Breast epithelium (tissue), 3 donors: ENCODE results near the gene IP6K3.

ENCODE experiments used
- CTCF ChIP-seq, 3 donors: fragments of 450-650 bp; IDR thresholded peaks; one replicate each; pipeline ENCODE4 v1.5.1; 2016 to 2017; ENCODE audit warnings: antibody characterized with exemption in 3 of 3, mild to moderate bottlenecking in 3 of 3, moderate library complexity in 3 of 3
- POLR2AphosphoS5 ChIP-seq, 3 donors: sonication (generic); formaldehyde crosslinking; IDR thresholded peaks; one replicate each; pipeline ENCODE4 v1.6.1; 2017; ENCODE audit warnings: antibody characterized with exemption in 3 of 3

GRCh38 chr6:33789550-33789895 lies 42.8 kb upstream of the IP6K3 start:
- TF ChIP-seq CTCF (IDR thresholded peaks at IDR 0.05) (no peak), POLR2AphosphoS5 (IDR thresholded peaks at IDR 0.05) (no peak)
